H1 (cell line): ENCODE data around the gene TYK2. TPM values are rescaled to one million over a fixed set of nuclear protein-coding genes. Genes with fewer than 3 reads are reported as not detected.
A peak's percentile ranks its signal among the peaks of the same experiment; 100 is the strongest.

Source experiments
- ATF2 ChIP-seq: IDR thresholded peaks from 2 replicates; pipeline ENCODE4 v1.6.1; 2012; ENCODE audit warnings: low read length, inconsistent platforms
- CBX8 ChIP-seq: fragments of 300-800, 300-1000 bp; sonication (generic); IDR thresholded peaks from 2 replicates; pipeline ENCODE4 v1.7.1; 2016; ENCODE audit warnings: low read depth, low read length, borderline replicate concordance
- CHD2 ChIP-seq: IDR thresholded peaks from 2 replicates; pipeline ENCODE4 v1.6.1; 2012; ENCODE audit warnings: low read length, improper control_type of control experiment
- CREB1 ChIP-seq: IDR thresholded peaks from 2 replicates; pipeline ENCODE4 v1.6.1; 2012; ENCODE audit warnings: inconsistent platforms
- FOSL1 ChIP-seq: IDR thresholded peaks from 2 replicates; pipeline ENCODE4 v1.6.1; 2011; ENCODE audit warnings: mild to moderate bottlenecking, low read depth, low read length, moderate library complexity; ENCODE audit not compliant: insufficient read depth
- GTF2F1 ChIP-seq: IDR thresholded peaks from 2 replicates; pipeline ENCODE4 v1.6.1; 2012; ENCODE audit warnings: low read depth, low read length, improper control_type of control experiment, borderline replicate concordance
- HDAC6 ChIP-seq: IDR thresholded peaks from one replicate; pipeline ENCODE4 v1.7.1; 2012; ENCODE audit warnings: low read depth, mild to moderate bottlenecking, inconsistent platforms, low read length, moderate library complexity
- KDM1A ChIP-seq: fragments of 200-600, 300-600 bp; sonication (generic); IDR thresholded peaks from 2 replicates; pipeline ENCODE4 v1.7.1; 2016; ENCODE audit warnings: mild to moderate bottlenecking, low read length, borderline replicate concordance
- KDM4A ChIP-seq: IDR thresholded peaks from one replicate; pipeline ENCODE4 v1.7.1; 2012; ENCODE audit warnings: low read depth, mild to moderate bottlenecking, moderate library complexity, low read length, inconsistent platforms; ENCODE audit not compliant: severe bottlenecking
- POU5F1 ChIP-seq: IDR thresholded peaks from 2 replicates; pipeline ENCODE4 v1.6.1; 2011; ENCODE audit warnings: low read depth, mild to moderate bottlenecking, low read length, moderate library complexity
- RFX5 ChIP-seq: IDR thresholded peaks from 2 replicates; pipeline ENCODE4 v1.6.1; 2011; ENCODE audit warnings: low read depth, low read length, improper control_type of control experiment, borderline replicate concordance
- SIN3A ChIP-seq, 2 experiments: IDR thresholded peaks in 1 of 2; conservative IDR thresholded peaks in 1 of 2; 2 replicates each; pipeline ENCODE4 v1.6.1; 2011 to 2012; ENCODE audit warnings: low read length in 2 of 2, improper control_type of control experiment in 1 of 2, low read depth in 1 of 2, mild to moderate bottlenecking in 1 of 2
- SP1 ChIP-seq: IDR thresholded peaks from 2 replicates; pipeline ENCODE4 v1.6.1; 2011; ENCODE audit warnings: low read depth, low read length
- SRF ChIP-seq: IDR thresholded peaks from 2 replicates; pipeline ENCODE4 v1.6.1; 2011; ENCODE audit warnings: mild to moderate bottlenecking, low read depth, low read length, moderate library complexity
- SUZ12 ChIP-seq: fragments of 200-600 bp; sonication (generic); IDR thresholded peaks from 2 replicates; pipeline ENCODE4 v1.6.1; 2012; ENCODE audit warnings: mild to moderate bottlenecking, inconsistent platforms, low read length, moderate library complexity, mixed read lengths
- TAF1 ChIP-seq: IDR thresholded peaks from 2 replicates; pipeline ENCODE4 v1.6.1; 2011; ENCODE audit warnings: mild to moderate bottlenecking, low read depth, low read length
- TAF7 ChIP-seq: optimal IDR thresholded peaks from 2 replicates; pipeline ENCODE3; 2011; ENCODE audit warnings: low read depth, mild to moderate bottlenecking, inconsistent platforms, low read length, moderate library complexity, borderline replicate concordance
- TBP ChIP-seq: IDR thresholded peaks from 2 replicates; pipeline ENCODE4 v1.6.1; 2011; ENCODE audit warnings: low read depth, low read length, improper control_type of control experiment
- YY1 ChIP-seq: IDR thresholded peaks from 2 replicates; pipeline ENCODE4 v1.6.1; 2011; ENCODE audit warnings: low read depth, mild to moderate bottlenecking, low read length
- polyA plus RNA-seq, 7 experiments: library from polyadenylated mRNA; depleted of rRNA in 3 of 7; stranded (reverse) in 5 of 7; unstranded in 2 of 7; fragments of >200 nt in 5 of 7; fragments of 200-250 nt in 2 of 7; gene quantifications; 1 replicate in 5 of 7; 2 replicates in 1 of 7; 4 replicates in 1 of 7; pipeline versions ENCODE4 v1.2.1 to v1.2.3, GENCODE V29; 2011 to 2013; ENCODE audit warnings: missing spikeins in 2 of 7, mixed read lengths in 2 of 7
- total RNA-seq: library from RNA; stranded (reverse); fragmentation: NEBNext Ultra II Directional; extraction: Animal tissue kit (Norgen Biotek cat#: 25700); gene quantifications from 2 replicates; pipeline ENCODE4 v1.2.1, GENCODE V29; 2021
- TF ChIP-seq, protein P1 (sequence below): IDR thresholded peaks from 2 replicates; pipeline ENCODE4 v1.6.1; 2012; ENCODE audit warnings: inconsistent platforms
- TF ChIP-seq, protein P2 (sequence below): IDR thresholded peaks from 2 replicates; pipeline ENCODE4 v1.6.1; 2011; ENCODE audit warnings: low read depth, mild to moderate bottlenecking, low read length; ENCODE audit not compliant: insufficient read depth

Gene TYK2
- total and polyA plus RNA-seq, 2 of the 8 experiments (the other 6 are each of a cell fraction or from before 2014, with no cell fraction given): 32.1 to 40.8 TPM

- TF ChIP-seq TAF7 (no peak), RFX5 (no peak), SUZ12 (peak; percentile 87), CREB1 (peak; percentile 57; the same call in 1 of the 2 replicates), CHD2 (peak; percentile 50; the same call in 1 of the 2 replicates), TAF1 (0 out of 2 replicates have a peak, but pooled peaks have one; percentile 32), FOSL1 (peak; percentile 71; the same call in 1 of the 2 replicates), ATF2 (no peak), GTF2F1 (no peak), KDM1A (no peak; the same call in 1 of the 2 replicates), POU5F1 (no peak), KDM4A (peak; percentile 66), TBP (peak; percentile 10; the same call in 1 of the 2 replicates), YY1 (peak; percentile 42; the same call in 1 of the 2 replicates), SP1 (peak; percentile 86), HDAC6 (no peak), SIN3A (conservative IDR thresholded peaks at IDR 0.05 in 1 of 2, IDR thresholded peaks at IDR 0.05 in 1 of 2; ENCODE audit: low read depth in 1 of 2, low read length in 2 of 2) (peak in 1 of 2 experiments; percentile 80; a peak in 2 of 4 replicates), SRF (no peak), CBX8 (no peak)
- TF ChIP-seq, protein P1, sequence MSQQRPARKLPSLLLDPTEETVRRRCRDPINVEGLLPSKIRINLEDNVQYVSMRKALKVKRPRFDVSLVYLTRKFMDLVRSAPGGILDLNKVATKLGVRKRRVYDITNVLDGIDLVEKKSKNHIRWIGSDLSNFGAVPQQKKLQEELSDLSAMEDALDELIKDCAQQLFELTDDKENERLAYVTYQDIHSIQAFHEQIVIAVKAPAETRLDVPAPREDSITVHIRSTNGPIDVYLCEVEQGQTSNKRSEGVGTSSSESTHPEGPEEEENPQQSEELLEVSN: peak; percentile 93
- TF ChIP-seq, protein P2, sequence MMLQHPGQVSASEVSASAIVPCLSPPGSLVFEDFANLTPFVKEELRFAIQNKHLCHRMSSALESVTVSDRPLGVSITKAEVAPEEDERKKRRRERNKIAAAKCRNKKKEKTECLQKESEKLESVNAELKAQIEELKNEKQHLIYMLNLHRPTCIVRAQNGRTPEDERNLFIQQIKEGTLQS: no peak
These were observed 39.5 kb upstream of the TYK2 start (continued) for GRCh38 chr19:10419646-10420443.
